Measurements from ENCODE around the gene CHPT1.

The CHPT1 gene

GRCh38 chr12:101750152-101750551 lies 52.7 kb downstream of the CHPT1 start:
- H3K4me3 ChIP-seq (ENCODE audit: low read length), result no peak overlapping the region
- TF ChIP-seq CTCF (IDR thresholded peaks at IDR 0.05; ENCODE audit: insufficient read depth, low read depth, low read length, missing control alignments), result no peak
- DNase-seq (ENCODE audit: low read depth), result no peak

GRCh38 chr12:101759396-101760047 lies 62.1 kb downstream of the CHPT1 start:
- TF ChIP-seq CTCF (IDR thresholded peaks at IDR 0.05; ENCODE audit: insufficient read depth, low read depth, low read length, missing control alignments), result peak; percentile 77
- no peak overlapping the region for H3K4me3 ChIP-seq (ENCODE audit: low read length)
- peak; percentile 52 for DNase-seq (ENCODE audit: low read depth)

GRCh38 chr12:101761350-101761749 lies 63.9 kb downstream of the CHPT1 start:
- H3K4me3 ChIP-seq (ENCODE audit: low read length), result no peak overlapping the region
- peak; percentile 13 for DNase-seq (ENCODE audit: low read depth)
- no peak for TF ChIP-seq CTCF (IDR thresholded peaks at IDR 0.05; ENCODE audit: insufficient read depth, low read depth, low read length, missing control alignments)

- TF ChIP-seq CTCF (IDR thresholded peaks at IDR 0.05; ENCODE audit: insufficient read depth, low read depth, low read length, missing control alignments), result no peak
Measured at GRCh38 chr12:101761781-101762180, 64.3 kb downstream of the CHPT1 start.

GRCh38 chr12:101763246-101763931 lies 65.9 kb downstream of the CHPT1 start:
- no peak for TF ChIP-seq CTCF (IDR thresholded peaks at IDR 0.05; ENCODE audit: insufficient read depth, low read depth, low read length, missing control alignments)
- H3K4me3 ChIP-seq (ENCODE audit: low read length), result no peak overlapping the region

More at GRCh38 chr12:101761781-101762180, 64.3 kb downstream of the CHPT1 start:
- no peak overlapping the region for H3K4me3 ChIP-seq (ENCODE audit: low read length)
- DNase-seq (ENCODE audit: low read depth), result no peak

GRCh38 chr12:101764051-101764792 lies 66.8 kb downstream of the CHPT1 start:
- peak; percentile 66 for DNase-seq (ENCODE audit: low read depth)
- no peak for TF ChIP-seq CTCF (IDR thresholded peaks at IDR 0.05; ENCODE audit: insufficient read depth, low read depth, low read length, missing control alignments)
- H3K4me3 ChIP-seq (ENCODE audit: low read length), result no peak overlapping the region

More at GRCh38 chr12:101763246-101763931, 65.9 kb downstream of the CHPT1 start:
- DNase-seq (ENCODE audit: low read depth), result no peak
